ENCODE measurements around the gene OR2V1.
"Not testable (repeated sequence)": the region's sequence is repeated elsewhere in the genome, so short reads cannot be mapped to it uniquely, and the experiment has no call there.

The OR2V1 gene

DNA sequence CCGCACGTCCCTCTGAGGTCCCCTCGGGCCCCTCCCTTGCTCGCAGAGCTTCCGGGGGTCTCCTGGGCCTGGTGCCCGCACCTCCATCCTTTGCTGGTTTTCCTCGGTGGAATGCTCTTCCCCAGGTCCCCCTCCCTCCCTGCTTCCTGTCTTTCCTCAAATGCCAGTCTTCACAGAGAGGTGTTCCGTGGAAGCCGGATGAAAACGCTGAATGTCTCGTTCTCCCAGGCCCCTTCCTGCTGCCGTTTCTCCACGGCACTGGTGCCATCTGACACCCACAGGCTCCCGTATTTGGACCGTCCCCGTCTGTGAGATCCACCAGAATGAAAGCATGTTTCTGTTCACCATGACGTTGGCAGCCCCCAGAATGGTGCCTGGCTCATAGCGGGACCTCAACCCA is 4.1 kb downstream of the OR2V1 start:
- DNase-seq = no peak

GRCh38 chr5:181124526-181124925 is 6.4 kb downstream of the OR2V1 start:
- DNase-seq = no peak

- DNase-seq = no peak
These were observed 9.1 kb downstream of the OR2V1 start for GRCh38 chr5:181121675-181122561.

DNA sequence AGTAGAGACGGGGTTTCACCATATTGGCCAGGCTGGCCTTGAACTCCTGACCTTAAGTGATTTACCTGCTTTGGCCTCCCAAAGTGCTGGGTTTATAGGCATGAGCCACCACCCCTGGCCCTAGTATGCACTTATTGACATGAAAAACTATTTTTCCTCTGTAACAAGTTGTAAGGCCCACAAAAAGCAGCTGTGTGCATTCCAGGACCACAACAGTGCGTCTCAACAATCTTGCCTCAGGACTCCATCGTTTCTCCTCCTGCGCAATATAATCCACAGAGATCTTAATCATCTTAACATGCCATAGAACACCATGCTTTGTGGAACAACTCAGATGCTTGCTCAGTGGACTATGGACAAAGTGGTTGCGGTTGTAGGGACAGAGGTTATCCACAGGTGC is 10.2 kb downstream of the OR2V1 start:
- no peak for DNase-seq

DNA sequence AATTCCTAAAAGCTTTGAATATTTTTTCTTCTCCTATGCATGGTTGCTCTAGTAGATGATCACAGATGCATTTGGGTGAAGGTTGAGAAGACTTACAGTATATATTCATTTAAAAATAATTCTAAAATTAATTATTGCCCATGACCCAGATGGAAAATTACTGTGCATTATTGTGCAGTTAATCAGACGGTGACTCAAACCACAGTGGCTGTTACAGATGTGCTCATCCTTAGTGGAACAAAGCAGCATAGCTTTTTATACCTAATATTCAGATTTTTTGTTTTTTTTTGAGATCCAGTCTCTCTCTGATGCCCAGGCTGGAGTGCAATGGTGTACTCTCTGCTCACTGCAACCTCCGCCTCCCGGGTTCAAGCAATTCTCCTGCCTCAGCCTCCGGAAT is 10.7 kb downstream of the OR2V1 start:
- DNase-seq = no peak

- no peak for DNase-seq
These were observed 11.9 kb downstream of the OR2V1 start for GRCh38 chr5:181119105-181119504.

GRCh38 chr5:181118369-181118768 is 12.6 kb downstream of the OR2V1 start:
- no peak for DNase-seq

GRCh38 chr5:181114844-181115778 is 15.9 kb downstream of the OR2V1 start:
- no peak for DNase-seq

DNA sequence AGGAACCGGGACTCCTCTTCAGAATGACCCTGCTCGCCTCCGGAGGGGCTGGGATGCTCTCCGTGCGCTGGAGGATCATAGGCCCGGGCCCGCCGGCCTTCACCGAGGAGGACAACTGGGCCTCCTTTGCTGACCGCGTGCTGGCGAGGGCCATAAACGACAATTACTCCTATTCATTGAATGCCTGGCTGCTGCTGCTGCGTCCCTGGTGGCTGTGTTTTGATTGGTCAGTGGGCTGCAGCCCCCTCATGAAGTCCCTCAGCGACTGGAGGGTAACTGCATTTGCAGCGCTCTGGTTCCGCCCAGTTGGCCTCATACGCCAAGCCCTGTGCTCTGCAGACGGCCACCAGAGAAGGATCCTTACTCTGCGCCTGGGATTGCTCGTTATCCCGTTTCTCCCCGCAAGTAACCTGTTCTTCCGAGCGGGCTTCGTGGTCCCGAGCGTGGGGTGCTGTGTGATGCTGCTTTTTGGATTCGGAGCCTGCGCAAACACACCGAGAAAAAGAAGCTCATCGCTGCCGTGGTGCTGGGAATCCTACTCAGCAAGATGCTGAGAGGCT is 16.6 kb downstream of the OR2V1 start:
- no peak for DNase-seq

GRCh38 chr5:181113572-181113971 is 17.4 kb downstream of the OR2V1 start:
- DNase-seq = not testable (repeated sequence)

DNA sequence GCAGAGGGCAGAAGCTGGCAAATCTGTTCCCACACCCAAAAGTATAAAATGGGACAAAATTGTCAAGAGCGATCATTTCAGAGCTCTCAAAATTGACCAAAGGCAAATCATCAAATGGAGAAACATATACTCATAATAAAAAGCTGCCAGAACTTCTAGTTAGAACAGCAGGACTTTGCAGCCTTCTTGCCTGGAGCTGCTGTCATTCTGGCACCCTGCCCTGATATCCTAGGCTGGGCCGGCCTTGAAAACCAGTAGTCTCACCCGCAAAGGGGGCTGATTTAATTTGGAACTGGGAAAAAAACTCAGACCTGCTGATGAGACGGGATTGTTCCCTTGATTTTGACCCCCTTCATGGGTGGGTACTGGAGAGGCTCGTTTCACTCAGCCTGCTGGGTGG is 18.5 kb downstream of the OR2V1 start:
- DNase-seq = no peak

GRCh38 chr5:181111010-181111409 is 20.0 kb downstream of the OR2V1 start:
- DNase-seq = no peak

DNA sequence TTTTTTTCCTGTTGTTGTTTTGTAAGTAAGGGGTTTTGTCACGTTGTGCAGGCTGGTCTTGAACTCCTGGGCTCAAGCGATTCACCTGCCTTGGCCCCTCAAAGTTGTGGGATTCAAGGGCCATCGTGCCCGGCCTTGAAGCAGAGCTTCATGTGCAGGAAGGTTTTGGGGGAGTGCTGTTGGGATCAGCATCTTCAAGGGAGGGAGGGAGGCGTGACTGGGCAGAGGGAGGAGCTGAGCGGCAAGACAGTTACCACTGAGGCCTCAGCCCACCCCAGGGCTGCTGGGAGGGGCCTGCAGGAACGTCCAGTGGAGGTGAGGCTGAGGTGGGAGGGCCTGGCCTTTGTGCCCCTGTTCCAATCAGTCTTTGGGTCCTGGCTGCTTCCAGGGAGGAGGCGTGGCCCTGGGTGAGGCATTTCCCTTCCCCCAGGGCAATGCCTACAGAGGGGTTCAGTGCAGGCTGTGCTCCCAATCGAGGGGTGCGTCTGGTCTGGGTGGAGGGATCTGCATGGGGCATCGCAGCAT is 21.4 kb downstream of the OR2V1 start:
- no peak for DNase-seq

- DNase-seq = no peak
These were observed 22.3 kb downstream of the OR2V1 start for GRCh38 chr5:181108578-181109165.

DNA sequence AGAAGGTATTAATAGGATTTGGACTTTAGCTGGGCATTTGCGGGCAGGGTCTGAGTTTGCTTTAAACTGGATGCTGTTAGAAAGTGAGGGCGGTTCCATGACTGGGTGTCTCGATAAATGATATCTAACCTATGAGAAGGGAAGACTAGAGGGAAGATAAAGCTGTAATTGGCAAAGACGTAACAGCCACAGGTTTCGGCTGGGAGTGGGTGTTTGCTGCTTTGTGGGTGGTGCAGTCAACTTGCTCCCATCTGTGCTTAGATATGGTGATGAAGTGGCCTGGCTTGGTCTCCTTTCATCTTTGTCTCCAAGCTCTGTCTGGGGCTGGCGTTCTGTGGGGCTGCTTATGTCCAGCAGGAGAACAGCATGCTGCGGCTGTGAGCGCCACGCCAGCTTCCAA is 23.3 kb downstream of the OR2V1 start:
- no peak for DNase-seq

- no peak for DNase-seq
These were observed 25.5 kb downstream of the OR2V1 start for GRCh38 chr5:181105391-181106025.

DNA sequence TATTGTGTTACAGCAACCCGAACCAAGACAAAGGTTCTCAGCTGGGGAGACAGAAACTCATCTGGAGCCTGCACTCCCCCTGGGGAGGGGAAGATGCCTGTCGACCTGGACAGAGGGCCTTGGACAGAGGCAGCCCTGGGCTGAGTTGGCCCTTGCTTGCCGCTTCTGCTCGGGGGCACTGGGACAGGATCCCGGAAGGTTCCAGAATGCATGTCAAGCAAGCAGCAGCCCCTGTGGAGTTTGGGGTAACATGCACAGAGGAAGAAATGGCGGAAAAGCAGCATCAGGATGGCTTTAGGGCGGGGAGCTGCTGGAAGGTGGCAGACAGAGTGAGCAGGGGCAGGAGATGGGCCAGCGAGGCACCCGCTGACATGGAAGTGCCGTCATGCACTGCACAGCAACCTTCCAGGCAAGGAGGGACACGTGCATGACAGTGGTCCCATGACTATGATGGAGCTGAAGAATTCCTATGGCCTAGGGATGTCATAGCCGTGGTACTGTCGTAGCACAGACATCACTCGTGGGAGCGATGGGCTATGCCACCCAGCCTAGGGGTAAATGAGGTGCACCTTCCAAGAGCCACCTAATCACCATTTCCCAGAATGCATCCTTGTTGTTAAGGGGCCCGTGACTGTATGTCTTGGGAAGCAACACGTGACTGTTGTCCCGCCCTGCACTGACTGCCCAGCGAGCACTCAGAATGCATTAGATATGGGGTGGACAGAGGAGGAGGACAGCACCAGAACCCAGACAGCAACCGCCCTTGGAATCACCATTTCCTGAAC is 26.2 kb downstream of the OR2V1 start:
- DNase-seq = not testable (repeated sequence)

- DNase-seq = not testable (repeated sequence)
These were observed 26.8 kb downstream of the OR2V1 start for GRCh38 chr5:181104259-181104568.

GRCh38 chr5:181101930-181102674 is 28.9 kb downstream of the OR2V1 start:
- DNase-seq = not testable (repeated sequence)

DNA sequence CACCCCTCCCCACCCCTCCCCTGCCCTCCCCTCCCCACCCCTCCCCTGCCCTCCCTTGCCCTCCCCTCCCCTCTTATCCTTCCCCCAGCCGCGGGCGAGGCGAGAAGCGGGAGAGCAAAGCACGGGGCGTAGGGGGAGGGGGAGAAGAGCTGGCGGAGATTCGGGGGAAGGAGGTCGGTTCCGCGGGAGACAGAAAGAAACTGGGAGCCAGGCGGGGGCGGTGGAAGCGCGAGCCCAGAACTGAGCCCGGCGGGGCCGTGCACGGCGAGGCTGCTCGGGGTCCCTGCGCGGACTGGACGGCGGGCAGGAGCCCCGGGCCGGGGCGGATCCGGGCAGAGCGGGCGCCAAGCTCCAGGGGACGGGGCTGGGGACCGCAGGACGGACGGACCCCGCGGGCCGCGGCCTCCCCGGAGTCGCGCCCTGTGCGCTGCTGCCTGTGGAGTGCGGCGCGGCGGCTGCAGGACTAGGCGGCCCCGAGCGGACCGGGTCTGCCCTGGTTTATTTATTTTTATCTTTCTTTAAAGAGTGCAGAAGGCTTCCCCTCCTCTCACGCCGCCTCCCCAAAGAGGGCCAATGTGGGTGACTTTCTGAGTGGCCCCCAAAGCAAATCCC is 29.8 kb downstream of the OR2V1 start:
- not testable (repeated sequence) for DNase-seq
